Stomach (tissue), 9 donors: ENCODE measurements around the gene USP10. TPM values are rescaled to one million over a fixed set of nuclear protein-coding genes. Genes with fewer than 3 reads are reported as not detected.

ENCODE experiments used
- DNase-seq, 2 donors: peaks; one replicate each; pipeline versions ENCODE4 v3.0.0 to v3.0.0-alpha.2; 2013 to 2019
- H3K27ac ChIP-seq, 5 donors: fragments of 200-600 bp in 4 of 5; sonication (generic) in 4 of 5; one replicate each; pipeline ENCODE4 v1.5.1; 2013 to 2019; ENCODE audit warnings: mild to moderate bottlenecking in 1 of 5, moderate library complexity in 1 of 5
- H3K27me3 ChIP-seq, 3 donors: fragments of 200-600 bp; sonication (generic); one replicate each; pipeline ENCODE4 v1.5.1; 2017 to 2019; ENCODE audit warnings: mixed run types in 1 of 3
- H3K36me3 ChIP-seq, 4 donors: fragments of 200-600 bp; sonication (generic); 1 replicate in 3 of 4; 2 replicates in 1 of 4; pipeline ENCODE4 v1.5.1; 2016 to 2019
- H3K4me1 ChIP-seq, 4 donors: fragments of 200-600 bp; sonication (generic); one replicate each; pipeline ENCODE4 v1.5.1; 2016 to 2019
- H3K4me3 ChIP-seq, 4 donors: fragments of 200-600 bp; sonication (generic) in 3 of 4; one replicate each; pipeline ENCODE4 v1.5.1; 2016 to 2019; ENCODE audit warnings: mild to moderate bottlenecking in 1 of 4
- H3K9me3 ChIP-seq, 4 donors: fragments of 200-600 bp; sonication (generic); one replicate each; pipeline ENCODE4 v1.5.1; 2016 to 2019
- CTCF ChIP-seq, 7 experiments: fragments of 450-650 bp in 4 of 7; fragments of 200-600 bp in 3 of 7; sonication (generic) in 3 of 7; IDR thresholded peaks; one replicate each; pipeline ENCODE4 v1.5.1; 2016 to 2019; ENCODE audit warnings: antibody characterized with exemption in 7 of 7, control low read depth in 2 of 7, mild to moderate bottlenecking in 1 of 7
- EP300 ChIP-seq: sonication (generic); formaldehyde crosslinking; IDR thresholded peaks from one replicate; pipeline ENCODE4 v1.6.1; 2017; ENCODE audit warnings: antibody characterized with exemption
- POLR2A ChIP-seq, 4 donors: fragments of 450-650 bp; IDR thresholded peaks; one replicate each; pipeline ENCODE4 v1.6.1; 2016; ENCODE audit warnings: antibody characterized with exemption in 4 of 4, control low read depth in 2 of 4, mild to moderate bottlenecking in 1 of 4, moderate library complexity in 1 of 4
- POLR2AphosphoS5 ChIP-seq, 3 donors: sonication (generic); formaldehyde crosslinking; IDR thresholded peaks; one replicate each; pipeline ENCODE4 v1.6.1; 2016; ENCODE audit warnings: antibody characterized with exemption in 3 of 3
- WGBS, 5 donors: extraction: QIAGEN DNeasy Blood & Tissue Kit in 3 of 5; methylation state at CpG; one replicate each; pipeline versions ENCODE4 v1.1.5 to v1.1.7; 2013 to 2018; 5-methylcytosine and 5-hydroxymethylcytosine counted together
- intact Hi-C: fragments of 100-400 bp; cut with DNase I; formaldehyde crosslinking; loops from one replicate; pipeline ENCODE4 v1.15.1; 2023; ENCODE audit warnings: low total_unique reads
- polyA plus RNA-seq, 3 donors: library from polyadenylated mRNA; stranded (reverse); fragments of 200-250 nt; gene quantifications; one replicate each; pipeline ENCODE4 v1.2.3, GENCODE V29; 2013
- total RNA-seq, 5 donors: library from RNA; depleted of rRNA; stranded (reverse); fragments of >200 nt; gene quantifications; one replicate each; pipeline versions ENCODE4 v1.1.0 to v1.2.3, GENCODE V29; 2014 to 2016
- donor health status: healthy with polysubstance abuse.
- donor health status: Bipolar disorder and iron deficiency.
- donor health status: healthy.

The USP10 gene
- total and polyA plus RNA-seq, 8 donors, result 17.1 to 183 (median 44.8) TPM

- TF ChIP-seq POLR2A (IDR thresholded peaks at IDR 0.05), result no peak
- no peak for TF ChIP-seq EP300
- no peak for TF ChIP-seq CTCF (IDR thresholded peaks at IDR 0.05)
- TF ChIP-seq POLR2AphosphoS5 (IDR thresholded peaks at IDR 0.05), result no peak
- Histone ChIP-seq H3K36me3 (peaks cover 0 to 14% (median 9%) of the 10 kb centered on the region in 4 donors), H3K4me1 (peaks cover 23 to 78% (median 51%) of the 10 kb centered on the region in 4 donors), H3K27me3 (no peaks in the 10 kb centered on the region), H3K27ac (no peak overlapping the region), H3K4me3 (no peak overlapping the region), H3K9me3 (no peaks in the 10 kb centered on the region)
- DNase-seq, result no peak
- intact Hi-C loops, result loop anchor here (10.0 kb wide), 1 partner anchor 89 kb away; no protein-coding TSS in a partner anchor
- WGBS, 5 donors, result 82 to 92% (median 86%) methylated on average over 6 of the region's 6 CpGs
Measured at GRCh38 chr16:84714028-84714427, 14.2 kb downstream of the USP10 start.

GRCh38 chr16:84715424-84715823 is 15.6 kb downstream of the USP10 start:
- no peaks in the 10 kb centered on the region for H3K9me3 ChIP-seq
- no peak for DNase-seq
- H3K4me1 ChIP-seq, result peaks cover 23 to 77% (median 52%) of the 10 kb centered on the region in 4 donors
- H3K27ac ChIP-seq, result no peak overlapping the region
- H3K36me3 ChIP-seq, result peaks cover 0 to 13% (median 8%) of the 10 kb centered on the region in 4 donors
- intact Hi-C loops, result loop anchor here (10.0 kb wide), 1 partner anchor 91 kb away; no protein-coding TSS in a partner anchor
- 66 to 84% (median 72%) methylated on average over 3 of the region's 3 CpGs for WGBS, 5 donors
- H3K27me3 ChIP-seq, result no peaks in the 10 kb centered on the region
- no peak for TF ChIP-seq POLR2AphosphoS5 (IDR thresholded peaks at IDR 0.05)
- no peak for TF ChIP-seq EP300
- TF ChIP-seq POLR2A (IDR thresholded peaks at IDR 0.05), result no peak
- no peak for TF ChIP-seq CTCF (IDR thresholded peaks at IDR 0.05)
- H3K4me3 ChIP-seq, result no peak overlapping the region

GRCh38 chr16:84715854-84716253 is 16.1 kb downstream of the USP10 start:
- WGBS, 5 donors, result 92 to 97% (median 93%) methylated on average over 7 of the region's 7 CpGs
- Histone ChIP-seq H3K36me3 (peaks cover 0 to 13% (median 8%) of the 10 kb centered on the region in 4 donors), H3K9me3 (no peaks in the 10 kb centered on the region), H3K27ac (no peak overlapping the region), H3K27me3 (no peaks in the 10 kb centered on the region), H3K4me1 (peaks cover 23 to 75% (median 49%) of the 10 kb centered on the region in 4 donors), H3K4me3 (no peak overlapping the region)
- intact Hi-C loops, result loop anchor here (10.0 kb wide), 1 partner anchor 91 kb away; no protein-coding TSS in a partner anchor
- TF ChIP-seq CTCF (IDR thresholded peaks at IDR 0.05) (no peak), EP300 (no peak), POLR2AphosphoS5 (IDR thresholded peaks at IDR 0.05) (no peak), POLR2A (IDR thresholded peaks at IDR 0.05) (no peak)
- no peak for DNase-seq

- Histone ChIP-seq H3K27ac (no peak overlapping the region), H3K36me3 (peaks cover 0 to 13% (median 9%) of the 10 kb centered on the region in 4 donors), H3K4me1 (peaks cover 22 to 68% (median 43%) of the 10 kb centered on the region in 4 donors), H3K9me3 (no peaks in the 10 kb centered on the region), H3K27me3 (no peaks in the 10 kb centered on the region), H3K4me3 (no peak overlapping the region)
- intact Hi-C loops, result loop anchor here (10.0 kb wide), 1 partner anchor 92 kb away; no protein-coding TSS in a partner anchor
- WGBS, 5 donors, result 81 to 95% (median 86%) methylated on average over 7 of the region's 7 CpGs
- TF ChIP-seq EP300 (no peak), CTCF (IDR thresholded peaks at IDR 0.05) (no peak), POLR2AphosphoS5 (IDR thresholded peaks at IDR 0.05) (no peak), POLR2A (IDR thresholded peaks at IDR 0.05) (no peak)
- DNase-seq, result no peak
Measured at GRCh38 chr16:84716740-84717139, 16.9 kb downstream of the USP10 start.
